GM19463 (cell line): Measurements from ENCODE around the gene RPH3AL.
"Not testable (repeated sequence)": the region's sequence is repeated elsewhere in the genome, so short reads cannot be mapped to it uniquely, and the experiment has no call there.

Experiments used
- ATAC-seq: cut with Tn5 transposase; IDR thresholded peaks from one replicate; pipeline ENCODE4 v1.9.1; 2021; ENCODE audit warnings: mild to moderate bottlenecking, moderate library complexity; ENCODE audit not compliant: unreplicated experiment

RPH3AL gene

DNA sequence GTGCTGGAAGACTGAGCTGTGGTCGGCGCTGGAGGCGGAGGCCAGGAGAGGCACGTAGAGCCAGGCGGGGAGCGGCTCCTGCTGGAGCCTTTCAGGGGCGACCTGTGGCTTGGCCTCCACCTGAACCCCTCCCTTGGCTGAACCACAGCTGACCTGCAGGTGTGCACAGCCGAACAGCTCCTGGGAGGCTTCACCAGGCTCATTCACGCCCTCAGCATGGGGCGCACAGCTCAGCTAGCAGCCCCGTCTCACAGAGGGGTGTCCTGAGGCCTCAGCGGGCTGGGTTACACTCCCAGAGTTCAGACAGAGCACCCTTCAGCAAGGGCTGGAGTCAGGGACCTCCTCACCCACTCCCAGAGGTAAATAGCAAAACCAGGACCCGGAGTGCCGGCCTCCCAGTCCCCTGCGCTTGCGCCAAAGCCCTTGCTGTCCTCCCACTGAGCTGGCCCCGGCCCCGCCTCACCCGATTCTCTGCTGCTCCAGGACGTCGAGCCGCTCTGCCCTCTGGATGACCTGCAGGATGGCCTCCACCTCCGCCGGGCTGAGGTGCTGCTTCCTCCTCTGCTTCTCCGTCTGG, 31.7 kb downstream of the RPH3AL start:
- no peak for ATAC-seq

GRCh38 chr17:320139-320538, 32.5 kb downstream of the RPH3AL start:
- ATAC-seq = no peak

GRCh38 chr17:319266-319665, 33.3 kb downstream of the RPH3AL start:
- ATAC-seq = no peak

- not testable (repeated sequence) for ATAC-seq
Measured at GRCh38 chr17:317070-317469, 35.5 kb downstream of the RPH3AL start.

- ATAC-seq = not testable (repeated sequence)
Measured at GRCh38 chr17:315399-315798, 37.2 kb downstream of the RPH3AL start.

DNA sequence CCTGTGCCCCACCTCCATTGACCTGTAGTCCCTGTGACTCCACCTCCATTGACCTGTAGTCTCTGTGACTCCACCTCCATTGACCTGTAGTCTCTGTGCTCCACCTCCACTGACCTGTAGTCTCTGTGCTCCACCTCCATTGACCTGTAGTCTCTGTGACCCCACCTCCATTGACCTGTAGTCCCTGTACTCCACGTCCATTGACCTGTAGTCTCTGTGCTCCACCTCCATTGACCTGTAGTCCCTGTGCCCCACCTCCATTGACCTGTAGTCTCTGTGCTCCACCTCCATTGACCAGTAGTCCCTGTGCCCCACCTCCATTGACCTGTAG, 38.0 kb downstream of the RPH3AL start:
- ATAC-seq = not testable (repeated sequence)

GRCh38 chr17:313911-314613, 38.5 kb downstream of the RPH3AL start:
- ATAC-seq = no peak

DNA sequence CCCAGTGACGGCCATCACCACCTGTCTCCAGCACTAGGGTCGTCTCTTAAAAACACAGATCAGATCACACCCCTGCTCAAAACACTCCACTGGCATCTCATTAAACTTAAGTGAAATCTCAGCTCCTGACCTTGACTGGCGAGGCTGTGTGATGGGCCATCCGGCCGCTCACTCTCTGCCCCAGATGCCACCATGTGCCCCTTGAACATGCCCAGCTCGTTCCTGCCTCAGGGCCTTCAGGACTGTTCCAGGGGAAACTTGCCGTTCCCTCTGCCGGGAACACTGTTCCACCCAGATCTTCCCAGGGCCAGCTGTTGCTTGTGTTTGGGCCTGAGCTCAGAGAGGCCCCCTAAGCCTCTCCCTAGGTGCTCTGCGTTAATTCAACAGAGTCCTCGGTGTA, 39.4 kb downstream of the RPH3AL start:
- no peak for ATAC-seq

- no peak for ATAC-seq
Measured at GRCh38 chr17:312476-313148, 40.0 kb downstream of the RPH3AL start.

GRCh38 chr17:311119-311782, 41.4 kb downstream of the RPH3AL start:
- no peak for ATAC-seq

- ATAC-seq = no peak
Measured at GRCh38 chr17:310111-311010, 42.2 kb downstream of the RPH3AL start.

DNA sequence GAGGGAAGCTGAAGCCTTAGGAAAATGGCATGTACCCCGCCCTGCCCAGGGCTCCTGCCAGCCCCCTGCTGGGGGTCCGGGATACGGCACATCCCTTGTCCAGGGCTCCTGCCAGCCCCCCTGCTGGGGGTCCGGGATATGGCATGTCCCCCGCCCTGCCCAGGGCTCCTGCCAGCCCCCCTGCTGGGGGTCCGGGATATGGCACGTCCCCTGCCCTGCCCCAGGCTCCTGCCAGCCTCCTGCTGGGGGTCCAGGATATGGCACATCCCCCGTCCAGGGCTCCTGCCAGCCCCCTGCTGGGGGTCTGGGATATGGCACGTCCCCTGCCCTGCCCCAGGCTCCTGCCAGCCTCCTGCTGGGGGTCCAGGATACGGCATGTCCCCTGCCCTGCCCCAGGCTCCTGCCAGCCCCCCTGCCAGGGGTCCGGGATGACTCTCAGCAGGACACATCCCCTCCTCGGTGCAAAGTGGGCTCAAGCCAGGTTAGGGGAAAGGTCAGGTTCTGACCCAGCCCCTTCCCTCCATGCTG, 43.2 kb downstream of the RPH3AL start:
- no peak for ATAC-seq

GRCh38 chr17:307741-308507, 44.7 kb downstream of the RPH3AL start:
- no peak for ATAC-seq

DNA sequence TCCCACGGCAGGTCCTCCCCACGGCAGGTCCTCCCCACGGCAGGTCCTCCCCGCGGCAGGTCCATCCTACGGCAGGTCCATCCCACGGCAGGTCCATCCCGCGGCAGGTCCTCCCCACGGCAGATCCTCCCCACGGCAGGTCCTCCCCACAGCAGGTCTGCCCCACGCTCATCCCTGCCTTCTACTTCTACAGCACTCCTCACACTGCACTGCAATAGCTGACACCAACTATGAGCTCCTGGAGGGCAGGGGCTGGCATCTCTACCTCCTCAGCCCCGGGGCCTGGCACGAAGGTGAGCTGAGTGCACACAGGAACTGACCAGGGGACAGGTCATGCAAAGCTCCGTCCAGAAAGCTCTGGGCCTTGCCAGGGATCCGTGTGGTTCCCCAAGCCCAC, 45.3 kb downstream of the RPH3AL start:
- no peak for ATAC-seq

- no peak for ATAC-seq
Measured at GRCh38 chr17:306536-307294, 45.9 kb downstream of the RPH3AL start.

DNA sequence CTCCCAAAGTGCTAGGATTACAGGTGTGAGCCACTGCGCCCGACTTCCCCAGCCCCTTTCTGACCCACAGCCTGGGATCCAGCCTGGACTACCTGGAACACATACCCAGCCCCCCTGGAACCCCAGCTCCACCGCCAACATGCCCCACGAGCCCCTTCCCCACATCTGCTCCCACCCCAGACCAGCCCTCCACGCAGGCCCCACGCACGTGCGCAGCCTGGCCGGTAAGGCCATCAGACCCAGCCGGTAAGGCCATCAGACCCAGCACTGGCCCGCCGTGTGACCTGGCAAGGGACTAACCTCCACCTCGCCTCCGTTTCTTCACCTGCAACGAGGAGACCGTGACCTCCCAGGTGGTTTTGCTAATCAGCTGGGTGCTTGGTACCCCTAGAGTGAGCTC, 46.5 kb downstream of the RPH3AL start:
- ATAC-seq = no peak

GRCh38 chr17:305090-305976, 47.3 kb downstream of the RPH3AL start:
- no peak for ATAC-seq

GRCh38 chr17:304461-304860, 48.1 kb downstream of the RPH3AL start:
- no peak for ATAC-seq
